Common myeloid progenitor, CD34-positive (primary cell): Measurements from ENCODE around the gene KBTBD2.
"Not testable (repeated sequence)": the region's sequence is repeated elsewhere in the genome, so short reads cannot be mapped to it uniquely, and the experiment has no call there.

Source experiments
- CTCF ChIA-PET: fragments of 350-600 bp; sonication (Branson Sonifier 250); formaldehyde crosslinking; loops from one replicate; lab custom pipeline; 2021; ENCODE audit warnings: antibody characterized with exemption; lab: Charles Lee
- POLR2A ChIA-PET: fragments of 350-600 bp; sonication (Branson Sonifier 250); formaldehyde crosslinking; loops from one replicate; lab custom pipeline; 2021; ENCODE audit warnings: antibody characterized with exemption; lab: Charles Lee
- DNase-seq, 3 donors: peaks; one replicate each; pipeline versions ENCODE4 v3.0.0 to v3.0.0-alpha.2; 2013
- H3K27ac ChIP-seq, 2 experiments: 1 replicate in 1 of 2; 2 replicates in 1 of 2; pipeline ENCODE4 v1.7.0; 2013; ENCODE audit warnings: inconsistent platforms in 2 of 2, low read length in 2 of 2, mild to moderate bottlenecking in 2 of 2, low read depth in 1 of 2, moderate library complexity in 1 of 2; ENCODE audit not compliant: severe bottlenecking in 2 of 2, insufficient read depth in 1 of 2, poor library complexity in 1 of 2
- H3K27me3 ChIP-seq, 5 experiments: replicated peaks in 2 of 5; 1 replicate in 3 of 5; 2 replicates in 2 of 5; pipeline versions ENCODE4 v1.6.1 to v1.7.0; 2013; ENCODE audit warnings: low read length in 4 of 5, mild to moderate bottlenecking in 2 of 5, moderate library complexity in 2 of 5, inconsistent platforms in 1 of 5; ENCODE audit not compliant: insufficient read depth in 5 of 5, control insufficient read depth in 4 of 5
- H3K36me3 ChIP-seq, 4 experiments: 1 replicate in 2 of 4; 2 replicates in 2 of 4; pipeline versions ENCODE4 v1.6.1 to v1.7.0; 2013; ENCODE audit warnings: low read length in 3 of 4, control low read depth in 1 of 4, mild to moderate bottlenecking in 1 of 4; ENCODE audit not compliant: control insufficient read depth in 4 of 4, insufficient read depth in 4 of 4
- H3K4me1 ChIP-seq, 4 experiments: 1 replicate in 3 of 4; 2 replicates in 1 of 4; pipeline versions ENCODE4 v1.6.1 to v1.7.1; 2013; ENCODE audit warnings: low read length in 3 of 4, mild to moderate bottlenecking in 3 of 4, control low read depth in 1 of 4, inconsistent platforms in 1 of 4, moderate library complexity in 1 of 4; ENCODE audit not compliant: control insufficient read depth in 4 of 4, insufficient read depth in 4 of 4; ENCODE audit errors: control extremely low read depth in 1 of 4
- H3K4me3 ChIP-seq, 7 experiments: 1 replicate in 4 of 7; 2 replicates in 3 of 7; pipeline versions ENCODE4 v1.5.1 to v1.7.0; 2013; ENCODE audit warnings: mild to moderate bottlenecking in 7 of 7, low read length in 6 of 7, moderate library complexity in 6 of 7, inconsistent platforms in 2 of 7, low read depth in 2 of 7, control low read depth in 1 of 7; ENCODE audit not compliant: insufficient read depth in 4 of 7, control insufficient read depth in 1 of 7; ENCODE audit errors: extremely low read depth in 1 of 7
- H3K9me3 ChIP-seq, 5 experiments: 1 replicate in 4 of 5; 2 replicates in 1 of 5; pipeline versions ENCODE4 v1.6.1 to v1.7.1; 2013; ENCODE audit warnings: low read length in 4 of 5, mild to moderate bottlenecking in 2 of 5, inconsistent platforms in 1 of 5, low read depth in 1 of 5, moderate library complexity in 1 of 5; ENCODE audit not compliant: control insufficient read depth in 4 of 5, insufficient read depth in 2 of 5; ENCODE audit errors: control extremely low read depth in 1 of 5
- WGBS: methylation state at CpG from one replicate; pipeline ENCODE4 v1.1.5; 2013; ENCODE audit not compliant: insufficient coverage; 5-methylcytosine and 5-hydroxymethylcytosine counted together

KBTBD2 gene

GRCh38 chr7:32929430-32930143 is 38.0 kb upstream of the KBTBD2 start:
- CTCF ChIA-PET = interaction anchor here (1.0 to 2.0 kb wide), 4 partner anchors 10 to 83 kb away, joined by 3 to 7 read pairs (median 4); no protein-coding TSS in a partner anchor
- Histone ChIP-seq H3K4me3 (no peak overlapping the region), H3K9me3 (no peaks in the 10 kb centered on the region), H3K4me1 (no peaks in the 10 kb centered on the region), H3K27me3 (no peaks in the 10 kb centered on the region), H3K36me3 (peaks cover 0 to 43% (median 20%) of the 10 kb centered on the region in 4 experiments), H3K27ac (no peak overlapping the region)
- POLR2A ChIA-PET = no interaction called here
- DNase-seq = no peak
- WGBS = 90% methylated on average over 10 of the region's 13 CpGs

GRCh38 chr7:32928785-32929298 is 37.3 kb upstream of the KBTBD2 start:
- no peak overlapping the region for H3K4me3 ChIP-seq
- no peaks in the 10 kb centered on the region for H3K4me1 ChIP-seq
- ChIA-PET CTCF (interaction anchor here (1.0 to 2.0 kb wide), 4 partner anchors 11 to 82 kb away, joined by 3 to 7 read pairs (median 4); no protein-coding TSS in a partner anchor), POLR2A (no interaction called here)
- DNase-seq = no peak
- no CpG with 5 or more reads among the region's 2 CpGs for WGBS
- H3K36me3 ChIP-seq = peaks cover 0 to 42% (median 22%) of the 10 kb centered on the region in 4 experiments
- no peaks in the 10 kb centered on the region for H3K9me3 ChIP-seq
- H3K27me3 ChIP-seq = no peaks in the 10 kb centered on the region
- no peak overlapping the region for H3K27ac ChIP-seq

GRCh38 chr7:32921896-32922295 is 30.3 kb upstream of the KBTBD2 start:
- no peak overlapping the region for H3K27ac ChIP-seq
- H3K9me3 ChIP-seq = no peaks in the 10 kb centered on the region
- ChIA-PET CTCF (no interaction called here), POLR2A (no interaction called here)
- H3K4me1 ChIP-seq = no peaks in the 10 kb centered on the region
- no peak overlapping the region for H3K4me3 ChIP-seq
- peaks cover 2 to 20% (median 14%) of the 10 kb centered on the region in 4 experiments for H3K36me3 ChIP-seq
- no peaks in the 10 kb centered on the region for H3K27me3 ChIP-seq
- peak in 1 of 3 donors; percentile 15 for DNase-seq
- WGBS = 86% methylated on average over 1 of the region's 2 CpGs

GRCh38 chr7:32916994-32917393 is 25.4 kb upstream of the KBTBD2 start:
- 90% methylated on average over 1 of the region's 7 CpGs for WGBS
- peaks cover 15 to 34% (median 22%) of the 10 kb centered on the region in 4 experiments for H3K36me3 ChIP-seq
- H3K4me1 ChIP-seq, H3K27ac ChIP-seq, POLR2A ChIA-PET, H3K4me3 ChIP-seq, H3K9me3 ChIP-seq, H3K27me3 ChIP-seq, DNase-seq, CTCF ChIA-PET: not testable (repeated sequence)

DNA sequence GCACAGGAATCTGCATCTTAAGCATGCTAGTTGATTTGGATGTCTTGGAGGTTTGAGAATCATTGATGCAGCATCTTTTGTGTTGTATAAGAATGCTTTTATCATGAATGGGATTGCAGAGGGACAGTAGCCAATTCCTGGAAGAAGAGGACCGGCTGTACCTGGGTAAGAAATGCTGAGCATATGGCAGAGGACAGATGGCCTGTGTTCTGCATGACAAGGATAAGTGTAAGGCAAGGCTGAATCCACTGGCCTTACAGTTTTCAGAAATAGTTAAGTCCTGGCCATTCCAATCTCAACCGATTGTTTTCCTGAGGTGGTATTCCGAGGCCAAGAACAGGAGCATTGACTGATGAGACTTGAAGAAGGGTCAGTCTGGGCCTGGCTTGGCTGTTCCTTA is 24.4 kb upstream of the KBTBD2 start:
- H3K27ac ChIP-seq = no peak overlapping the region
- POLR2A ChIA-PET = no interaction called here
- no peak for DNase-seq
- H3K4me1 ChIP-seq = no peaks in the 10 kb centered on the region
- peaks cover 15 to 34% (median 21%) of the 10 kb centered on the region in 4 experiments for H3K36me3 ChIP-seq
- H3K9me3 ChIP-seq = no peaks in the 10 kb centered on the region
- CTCF ChIA-PET = no interaction called here
- no peaks in the 10 kb centered on the region for H3K27me3 ChIP-seq
- H3K4me3 ChIP-seq = no peak overlapping the region
- WGBS = 100% methylated on average over 3 of the region's 3 CpGs

DNA sequence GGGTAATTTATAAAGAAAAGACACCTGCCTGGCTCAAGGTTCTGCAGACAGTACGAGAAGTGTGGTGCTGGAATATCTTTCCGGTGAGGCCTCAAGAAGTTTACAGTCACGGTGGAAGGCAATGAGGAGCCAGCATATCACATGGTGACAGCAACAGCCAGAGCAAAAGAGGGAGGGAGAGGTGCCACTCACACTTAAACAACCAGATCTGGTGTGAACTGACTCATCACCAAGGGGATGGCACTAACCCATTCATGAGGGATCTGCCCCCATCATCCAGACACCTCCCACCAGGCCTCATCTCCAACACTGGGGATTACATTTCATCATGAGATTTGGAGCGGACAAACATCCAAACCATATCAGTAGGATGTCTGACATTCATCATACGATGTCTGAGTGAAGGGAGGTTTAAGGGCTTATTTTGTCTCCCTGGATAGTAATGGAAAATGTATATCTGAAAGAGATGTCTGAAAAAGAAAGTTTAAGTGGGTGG is 23.5 kb upstream of the KBTBD2 start:
- peaks cover 15 to 29% (median 18%) of the 10 kb centered on the region in 4 experiments for H3K36me3 ChIP-seq
- ChIA-PET CTCF (no interaction called here), POLR2A (no interaction called here)
- 100% methylated on average over 3 of the region's 5 CpGs for WGBS
- H3K4me3 ChIP-seq = no peak overlapping the region
- H3K9me3 ChIP-seq = no peaks in the 10 kb centered on the region
- no peak overlapping the region for H3K27ac ChIP-seq
- no peak for DNase-seq
- H3K27me3 ChIP-seq = no peaks in the 10 kb centered on the region
- no peaks in the 10 kb centered on the region for H3K4me1 ChIP-seq

GRCh38 chr7:32914184-32914583 is 22.6 kb upstream of the KBTBD2 start:
- Histone ChIP-seq H3K27me3 (no peaks in the 10 kb centered on the region), H3K9me3 (no peaks in the 10 kb centered on the region), H3K36me3 (peaks cover 15 to 29% (median 18%) of the 10 kb centered on the region in 4 experiments), H3K4me3 (no peak overlapping the region), H3K27ac (no peak overlapping the region), H3K4me1 (no peaks in the 10 kb centered on the region)
- ChIA-PET CTCF (no interaction called here), POLR2A (no interaction called here)
- 100% methylated on average over 1 of the region's 1 CpG for WGBS
- DNase-seq = no peak
